ENCODE results near the gene ORC5.

DNA sequence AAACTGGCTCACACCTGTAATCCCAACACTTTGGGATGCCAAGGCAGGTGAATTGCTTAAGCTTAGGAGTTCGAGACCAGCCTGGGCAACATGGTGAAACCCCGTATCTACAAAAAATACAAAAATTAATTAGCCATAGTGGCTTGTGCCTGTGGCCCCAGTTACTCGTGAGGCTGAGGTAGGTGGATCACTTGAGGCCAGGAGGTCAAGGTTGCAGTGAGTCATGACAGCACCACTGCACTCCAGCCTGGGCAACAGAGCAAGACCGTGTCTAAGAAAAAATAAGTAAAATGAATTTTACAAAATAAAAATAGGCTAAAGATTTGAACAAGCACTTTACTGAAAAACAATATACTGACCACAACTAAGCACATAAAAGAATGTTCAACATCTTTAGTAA lies 9.8 kb upstream of the ORC5 start:
- TF ChIP-seq, protein P1, sequence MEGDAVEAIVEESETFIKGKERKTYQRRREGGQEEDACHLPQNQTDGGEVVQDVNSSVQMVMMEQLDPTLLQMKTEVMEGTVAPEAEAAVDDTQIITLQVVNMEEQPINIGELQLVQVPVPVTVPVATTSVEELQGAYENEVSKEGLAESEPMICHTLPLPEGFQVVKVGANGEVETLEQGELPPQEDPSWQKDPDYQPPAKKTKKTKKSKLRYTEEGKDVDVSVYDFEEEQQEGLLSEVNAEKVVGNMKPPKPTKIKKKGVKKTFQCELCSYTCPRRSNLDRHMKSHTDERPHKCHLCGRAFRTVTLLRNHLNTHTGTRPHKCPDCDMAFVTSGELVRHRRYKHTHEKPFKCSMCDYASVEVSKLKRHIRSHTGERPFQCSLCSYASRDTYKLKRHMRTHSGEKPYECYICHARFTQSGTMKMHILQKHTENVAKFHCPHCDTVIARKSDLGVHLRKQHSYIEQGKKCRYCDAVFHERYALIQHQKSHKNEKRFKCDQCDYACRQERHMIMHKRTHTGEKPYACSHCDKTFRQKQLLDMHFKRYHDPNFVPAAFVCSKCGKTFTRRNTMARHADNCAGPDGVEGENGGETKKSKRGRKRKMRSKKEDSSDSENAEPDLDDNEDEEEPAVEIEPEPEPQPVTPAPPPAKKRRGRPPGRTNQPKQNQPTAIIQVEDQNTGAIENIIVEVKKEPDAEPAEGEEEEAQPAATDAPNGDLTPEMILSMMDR (conservative IDR thresholded peaks at IDR 0.05) = no peak
- no peak for TF ChIP-seq ZFX (IDR thresholded peaks at IDR 0.05)
